Lower leg skin (tissue), 3 donors: ENCODE results near the gene TGFBR2.

Experiments
- POLR2A ChIP-seq, 2 donors: fragments of 450-650 bp; IDR thresholded peaks; one replicate each; pipeline ENCODE4 v1.6.1; 2016 to 2017; ENCODE audit warnings: antibody characterized with exemption in 2 of 2, mild to moderate bottlenecking in 1 of 2, moderate library complexity in 1 of 2
- TF ChIP-seq, protein P1 (sequence below), 3 donors: fragments of 450-650 bp; IDR thresholded peaks; one replicate each; pipeline ENCODE4 v1.5.1; 2016; ENCODE audit warnings: antibody characterized with exemption in 3 of 3, mild to moderate bottlenecking in 3 of 3, moderate library complexity in 2 of 3

- TF ChIP-seq, protein P1, sequence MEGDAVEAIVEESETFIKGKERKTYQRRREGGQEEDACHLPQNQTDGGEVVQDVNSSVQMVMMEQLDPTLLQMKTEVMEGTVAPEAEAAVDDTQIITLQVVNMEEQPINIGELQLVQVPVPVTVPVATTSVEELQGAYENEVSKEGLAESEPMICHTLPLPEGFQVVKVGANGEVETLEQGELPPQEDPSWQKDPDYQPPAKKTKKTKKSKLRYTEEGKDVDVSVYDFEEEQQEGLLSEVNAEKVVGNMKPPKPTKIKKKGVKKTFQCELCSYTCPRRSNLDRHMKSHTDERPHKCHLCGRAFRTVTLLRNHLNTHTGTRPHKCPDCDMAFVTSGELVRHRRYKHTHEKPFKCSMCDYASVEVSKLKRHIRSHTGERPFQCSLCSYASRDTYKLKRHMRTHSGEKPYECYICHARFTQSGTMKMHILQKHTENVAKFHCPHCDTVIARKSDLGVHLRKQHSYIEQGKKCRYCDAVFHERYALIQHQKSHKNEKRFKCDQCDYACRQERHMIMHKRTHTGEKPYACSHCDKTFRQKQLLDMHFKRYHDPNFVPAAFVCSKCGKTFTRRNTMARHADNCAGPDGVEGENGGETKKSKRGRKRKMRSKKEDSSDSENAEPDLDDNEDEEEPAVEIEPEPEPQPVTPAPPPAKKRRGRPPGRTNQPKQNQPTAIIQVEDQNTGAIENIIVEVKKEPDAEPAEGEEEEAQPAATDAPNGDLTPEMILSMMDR (IDR thresholded peaks at IDR 0.05), result no peak
- TF ChIP-seq POLR2A (IDR thresholded peaks at IDR 0.05), result no peak
Observed at GRCh38 chr3:30742796-30743619, 136.6 kb downstream of the TGFBR2 start.
